DND-41 (cell line): Measurements from ENCODE around the gene AP2M1.

Experiments
- EZH2 ChIP-seq: IDR thresholded peaks from 3 replicates; pipeline ENCODE4 v1.6.1; 2012; ENCODE audit warnings: borderline replicate concordance, low read depth, mild to moderate bottlenecking, moderate library complexity, low read length, inconsistent platforms; ENCODE audit not compliant: severe bottlenecking
- TF ChIP-seq, protein P1 (sequence below): IDR thresholded peaks from 2 replicates; pipeline ENCODE4 v1.5.1; 2012; ENCODE audit warnings: borderline replicate concordance, low read length, moderate library complexity, mild to moderate bottlenecking; ENCODE audit not compliant: poor library complexity, severe bottlenecking; ENCODE audit errors: extremely low read depth

DNA sequence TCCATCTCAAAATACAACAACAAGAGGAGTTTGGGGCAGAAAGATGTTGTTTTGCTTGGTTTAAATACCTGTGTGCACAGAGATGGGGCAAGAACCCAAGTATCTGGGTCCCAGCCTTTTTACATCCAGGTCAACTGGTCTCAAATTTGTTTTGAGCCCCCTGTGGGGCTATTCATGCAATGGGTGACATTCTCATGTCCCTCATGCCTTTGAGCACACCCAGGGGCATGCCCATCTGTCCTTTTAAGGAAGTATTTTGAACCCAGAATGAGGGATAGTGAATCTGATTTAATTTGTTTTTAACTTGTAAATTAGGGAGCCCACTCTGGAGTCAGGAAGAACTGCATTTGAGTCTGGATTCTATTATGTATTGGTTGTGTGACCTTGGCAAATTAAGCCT, 26.2 kb downstream of the AP2M1 start:
- TF ChIP-seq, protein P1, sequence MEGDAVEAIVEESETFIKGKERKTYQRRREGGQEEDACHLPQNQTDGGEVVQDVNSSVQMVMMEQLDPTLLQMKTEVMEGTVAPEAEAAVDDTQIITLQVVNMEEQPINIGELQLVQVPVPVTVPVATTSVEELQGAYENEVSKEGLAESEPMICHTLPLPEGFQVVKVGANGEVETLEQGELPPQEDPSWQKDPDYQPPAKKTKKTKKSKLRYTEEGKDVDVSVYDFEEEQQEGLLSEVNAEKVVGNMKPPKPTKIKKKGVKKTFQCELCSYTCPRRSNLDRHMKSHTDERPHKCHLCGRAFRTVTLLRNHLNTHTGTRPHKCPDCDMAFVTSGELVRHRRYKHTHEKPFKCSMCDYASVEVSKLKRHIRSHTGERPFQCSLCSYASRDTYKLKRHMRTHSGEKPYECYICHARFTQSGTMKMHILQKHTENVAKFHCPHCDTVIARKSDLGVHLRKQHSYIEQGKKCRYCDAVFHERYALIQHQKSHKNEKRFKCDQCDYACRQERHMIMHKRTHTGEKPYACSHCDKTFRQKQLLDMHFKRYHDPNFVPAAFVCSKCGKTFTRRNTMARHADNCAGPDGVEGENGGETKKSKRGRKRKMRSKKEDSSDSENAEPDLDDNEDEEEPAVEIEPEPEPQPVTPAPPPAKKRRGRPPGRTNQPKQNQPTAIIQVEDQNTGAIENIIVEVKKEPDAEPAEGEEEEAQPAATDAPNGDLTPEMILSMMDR = no peak
- TF ChIP-seq EZH2 = no peak
